Endothelial cell of umbilical vein (primary cell): Measurements from ENCODE around the gene PADI1. TPM values are rescaled to one million over a fixed set of nuclear protein-coding genes. Genes with fewer than 3 reads are reported as not detected.

ENCODE experiments used
- BruUV-seq: library from RNA; stranded (reverse); fragments of 400-500 nt; replicated peaks from 2 replicates; lab custom pipeline; 2021; lab: Mats Ljungman, UMichigan
- CTCF ChIA-PET: fragments of 300-600, 350-600 bp; sonication (Branson Sonifier 250); formaldehyde crosslinking; loops from one replicate; lab custom pipeline; 2021; ENCODE audit warnings: antibody characterized with exemption, inconsistent platforms; lab: Charles Lee
- POLR2A ChIA-PET: fragments of 300-600, 350-600 bp; sonication (Branson Sonifier 250); formaldehyde crosslinking; loops from one replicate; lab custom pipeline; 2021; ENCODE audit warnings: antibody characterized with exemption, inconsistent platforms; lab: Charles Lee
- DNase-seq: peaks from one replicate; pipeline ENCODE4 v3.0.0-alpha.2; 2011; ENCODE audit warnings: low read depth, low spot score
- FAIRE-seq: peaks from 2 replicates; lab custom pipeline; 2011; peaks lifted over from hg19 to GRCh38; lab: Jason Lieb, UNC
- H2AFZ ChIP-seq: 2 replicates; pipeline ENCODE4 v1.6.0; 2012; ENCODE audit warnings: low read depth, low read length, control low read depth, inconsistent platforms
- H3K27ac ChIP-seq: 2 replicates; pipeline ENCODE4 v1.5.1; 2011; ENCODE audit warnings: low read depth, mild to moderate bottlenecking, control low read depth, low read length, moderate library complexity; ENCODE audit not compliant: insufficient read depth
- H3K27me3 ChIP-seq, 2 experiments: 2 replicates each; pipeline versions ENCODE4 v1.6.0 to v1.6.1; 2011; ENCODE audit warnings: low read length in 2 of 2, mixed read lengths in 1 of 2; ENCODE audit not compliant: control insufficient read depth in 2 of 2, insufficient read depth in 2 of 2
- H3K36me3 ChIP-seq, 2 experiments: 2 replicates in 1 of 2; 3 replicates in 1 of 2; pipeline ENCODE4 v1.5.1; 2011; ENCODE audit warnings: low read length in 2 of 2, mild to moderate bottlenecking in 1 of 2, moderate library complexity in 1 of 2; ENCODE audit not compliant: control insufficient read depth in 2 of 2, insufficient read depth in 2 of 2; ENCODE audit errors: extremely low read depth in 1 of 2
- H3K4me1 ChIP-seq: 3 replicates; pipeline ENCODE4 v1.5.1; 2011; ENCODE audit warnings: mild to moderate bottlenecking, low read length; ENCODE audit not compliant: control insufficient read depth, insufficient read depth; ENCODE audit errors: extremely low read depth
- H3K4me2 ChIP-seq: 2 replicates; pipeline ENCODE4 v1.6.1; 2011; ENCODE audit warnings: low read length, control low read depth, mixed read lengths; ENCODE audit not compliant: insufficient read depth
- H3K4me3 ChIP-seq, 3 experiments: fragments of 200-600 bp in 1 of 3; sonication (generic), shearing (Covaris generic) in 1 of 3; replicated peaks in 1 of 3; 2 replicates each; pipeline ENCODE4 v1.5.1; 2011 to 2016; ENCODE audit warnings: control low read depth in 3 of 3, low read length in 3 of 3, mild to moderate bottlenecking in 2 of 3, inconsistent platforms in 1 of 3, low read depth in 1 of 3, moderate library complexity in 1 of 3; ENCODE audit not compliant: insufficient read depth in 1 of 3
- H3K79me2 ChIP-seq: 2 replicates; pipeline ENCODE4 v1.6.0; 2012; ENCODE audit warnings: low read length, inconsistent platforms; ENCODE audit not compliant: control insufficient read depth, insufficient read depth
- H3K9ac ChIP-seq: replicated peaks from 2 replicates; pipeline ENCODE3; 2011; ENCODE audit warnings: low read length, control low read depth; ENCODE audit not compliant: insufficient read depth; ENCODE audit errors: extremely low read depth
- H3K9me1 ChIP-seq: replicated peaks from 3 replicates; pipeline ENCODE4 v1.6.0; 2011; ENCODE audit warnings: mild to moderate bottlenecking, low read length; ENCODE audit not compliant: control insufficient read depth, insufficient read depth; ENCODE audit errors: extremely low read depth
- H3K9me3 ChIP-seq: replicated peaks from 2 replicates; pipeline ENCODE4 v1.5.1; 2012; ENCODE audit warnings: low read length, inconsistent platforms; ENCODE audit not compliant: control insufficient read depth, insufficient read depth
- H4K20me1 ChIP-seq: replicated peaks from 2 replicates; pipeline ENCODE3; 2011; ENCODE audit warnings: mild to moderate bottlenecking, low read length; ENCODE audit not compliant: control insufficient read depth, insufficient read depth; ENCODE audit errors: extremely low read depth
- EZH2 ChIP-seq: IDR thresholded peaks from 2 replicates; pipeline ENCODE4 v1.6.1; 2012; ENCODE audit warnings: borderline replicate concordance, low read depth, mild to moderate bottlenecking, moderate library complexity, low read length, inconsistent platforms; ENCODE audit not compliant: severe bottlenecking
- FOS ChIP-seq: IDR thresholded peaks from 2 replicates; pipeline ENCODE4 v1.6.1; 2011; ENCODE audit warnings: mild to moderate bottlenecking, low read length, moderate library complexity, borderline replicate concordance; ENCODE audit not compliant: insufficient read depth
- GATA2 ChIP-seq: IDR thresholded peaks from 2 replicates; pipeline ENCODE4 v1.7.0; 2011; ENCODE audit warnings: low read depth, mild to moderate bottlenecking, moderate library complexity, mixed read lengths, low read length; ENCODE audit not compliant: insufficient read length, insufficient read depth
- JUN ChIP-seq: IDR thresholded peaks from 2 replicates; pipeline ENCODE4 v1.6.1; 2011; ENCODE audit warnings: borderline replicate concordance, low read depth; ENCODE audit not compliant: insufficient read length, insufficient read depth
- MYC ChIP-seq: IDR thresholded peaks from one replicate; pipeline ENCODE4 v1.6.1; 2011; ENCODE audit warnings: mild to moderate bottlenecking, low read depth, low read length
- POLR2A ChIP-seq: IDR thresholded peaks from 2 replicates; pipeline ENCODE4 v1.6.1; 2012; ENCODE audit warnings: low read depth, mild to moderate bottlenecking, control low read depth, low read length
- POLR2AphosphoS5 ChIP-seq: IDR thresholded peaks from 2 replicates; pipeline ENCODE4 v1.6.1; 2012; ENCODE audit warnings: low read depth, mild to moderate bottlenecking, control low read depth, low read length, moderate library complexity; ENCODE audit not compliant: insufficient read depth
- dilution Hi-C: fragments of 300-500 bp; cut with MboI; formaldehyde crosslinking; loops from one replicate; pipeline ENCODE4 v1.15.0; 2019; ENCODE audit warnings: low sequenced_read_pairs; ENCODE audit not compliant: extremely low pct_ligation_motif_present
- intact Hi-C: fragments of 100-400 bp; cut with micrococcal nuclease; formaldehyde crosslinking; loops from one replicate; pipeline ENCODE4 v1.10.0; 2022
- polyA plus RNA-seq, 4 experiments: library from polyadenylated mRNA; depleted of rRNA in 3 of 4; stranded (reverse) in 3 of 4; unstranded in 1 of 4; fragments of >200 nt; gene quantifications; 2 replicates each; pipeline versions ENCODE4 v1.2.1 to v1.2.3, GENCODE V29; 2011 to 2012; ENCODE audit warnings: missing spikeins in 1 of 4
- total RNA-seq: library from RNA; stranded (reverse); gene quantifications from 2 replicates; pipeline ENCODE4 v1.2.3, GENCODE V29; 2021
- TF ChIP-seq, protein P1 (sequence below), 2 donors: IDR thresholded peaks; 1 replicate in 1 of 2; 2 replicates in 1 of 2; pipeline ENCODE4 v1.5.1; 2011; ENCODE audit warnings: low read length in 2 of 2, mild to moderate bottlenecking in 2 of 2, moderate library complexity in 2 of 2, control low read depth in 1 of 2, inconsistent platforms in 1 of 2, low read depth in 1 of 2; ENCODE audit not compliant: insufficient read depth in 1 of 2; ENCODE audit errors: extremely low read depth in 1 of 2
- TF ChIP-seq, protein P2 (sequence below): IDR thresholded peaks from 2 replicates; pipeline ENCODE4 v1.6.1; 2011; ENCODE audit not compliant: insufficient read depth, insufficient read length

Gene PADI1
- total and polyA plus RNA-seq, 2 donors (not counting 3 experiments of a cell fraction or from before 2014, with no cell fraction given) = 0.01 TPM; not detected in 1

DNA sequence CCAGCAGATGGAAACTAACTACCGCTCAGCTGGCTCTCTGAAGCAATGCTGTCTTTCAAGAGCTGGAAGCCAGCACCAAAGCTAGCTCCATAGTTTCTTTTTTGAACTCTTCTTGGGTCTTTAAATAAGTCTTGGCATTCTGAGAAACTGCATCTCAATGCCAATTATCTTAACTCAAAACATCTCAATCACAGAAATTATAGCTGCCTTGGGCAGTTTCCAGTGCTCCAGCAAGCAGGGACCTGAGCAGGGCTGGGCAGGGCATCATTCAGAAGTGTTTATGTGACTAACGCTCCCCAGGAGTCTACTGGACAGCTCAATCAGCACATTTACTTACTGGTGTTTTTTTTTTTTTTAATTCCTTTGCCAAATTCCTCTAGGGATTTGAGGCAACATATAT is 84.8 kb downstream of the PADI1 start:
- no TSS peak for BruUV-seq
- Histone ChIP-seq H3K27ac (no peak overlapping the region), H3K9me3 (no peaks in the 10 kb centered on the region), H3K79me2 (no peaks in the 10 kb centered on the region), H3K9me1 (no peaks in the 10 kb centered on the region), H3K27me3 (no peaks in the 10 kb centered on the region), H3K4me3 (no peak overlapping the region), H3K36me3 (no peaks in the 10 kb centered on the region), H3K4me1 (peaks cover 4% of the 10 kb centered on the region), H2AFZ (no peak overlapping the region), H4K20me1 (no peaks in the 10 kb centered on the region), H3K9ac (no peak overlapping the region), H3K4me2 (no peak overlapping the region)
- CTCF ChIA-PET = no interaction called here
- FAIRE-seq (no peak), DNase-seq (no peak)
- TF ChIP-seq, protein P1, sequence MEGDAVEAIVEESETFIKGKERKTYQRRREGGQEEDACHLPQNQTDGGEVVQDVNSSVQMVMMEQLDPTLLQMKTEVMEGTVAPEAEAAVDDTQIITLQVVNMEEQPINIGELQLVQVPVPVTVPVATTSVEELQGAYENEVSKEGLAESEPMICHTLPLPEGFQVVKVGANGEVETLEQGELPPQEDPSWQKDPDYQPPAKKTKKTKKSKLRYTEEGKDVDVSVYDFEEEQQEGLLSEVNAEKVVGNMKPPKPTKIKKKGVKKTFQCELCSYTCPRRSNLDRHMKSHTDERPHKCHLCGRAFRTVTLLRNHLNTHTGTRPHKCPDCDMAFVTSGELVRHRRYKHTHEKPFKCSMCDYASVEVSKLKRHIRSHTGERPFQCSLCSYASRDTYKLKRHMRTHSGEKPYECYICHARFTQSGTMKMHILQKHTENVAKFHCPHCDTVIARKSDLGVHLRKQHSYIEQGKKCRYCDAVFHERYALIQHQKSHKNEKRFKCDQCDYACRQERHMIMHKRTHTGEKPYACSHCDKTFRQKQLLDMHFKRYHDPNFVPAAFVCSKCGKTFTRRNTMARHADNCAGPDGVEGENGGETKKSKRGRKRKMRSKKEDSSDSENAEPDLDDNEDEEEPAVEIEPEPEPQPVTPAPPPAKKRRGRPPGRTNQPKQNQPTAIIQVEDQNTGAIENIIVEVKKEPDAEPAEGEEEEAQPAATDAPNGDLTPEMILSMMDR (IDR thresholded peaks at IDR 0.05; ENCODE audit: extremely low read depth in 1 of 2, insufficient read depth in 1 of 2, low read depth in 1 of 2, low read length in 2 of 2) = no peak
- TF ChIP-seq POLR2A (no peak), FOS (no peak), JUN (no peak), MYC (no peak), POLR2AphosphoS5 (no peak), EZH2 (no peak), GATA2 (no peak)
- TF ChIP-seq, protein P2, sequence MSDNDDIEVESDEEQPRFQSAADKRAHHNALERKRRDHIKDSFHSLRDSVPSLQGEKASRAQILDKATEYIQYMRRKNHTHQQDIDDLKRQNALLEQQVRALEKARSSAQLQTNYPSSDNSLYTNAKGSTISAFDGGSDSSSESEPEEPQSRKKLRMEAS = no peak
- intact Hi-C loops (no loop called here), dilution Hi-C loops (no loop called here)
- POLR2A ChIA-PET = no interaction called here
